CD4-positive, alpha-beta memory T cell (primary cell): ENCODE data around the gene ZNF629. TPM values are rescaled to one million over a fixed set of nuclear protein-coding genes. Genes with fewer than 3 reads are reported as not detected.
"Not testable (repeated sequence)": the region's sequence is repeated elsewhere in the genome, so short reads cannot be mapped to it uniquely, and the experiment has no call there.

Experiments used
- CTCF ChIA-PET: fragments of 350-600 bp; sonication (Branson Sonifier 250); formaldehyde crosslinking; loops from one replicate; lab custom pipeline; 2021; ENCODE audit warnings: inconsistent platforms; ENCODE audit not compliant: partially characterized antibody; lab: Charles Lee
- POLR2A ChIA-PET: fragments of 350-600 bp; sonication (Branson Sonifier 250); formaldehyde crosslinking; loops from one replicate; lab custom pipeline; 2021; ENCODE audit not compliant: partially characterized antibody; lab: Charles Lee
- DNase-seq, 5 donors: peaks; one replicate each; pipeline versions ENCODE4 v3.0.0 to v3.0.0-alpha.2; 2020 to 2022; ENCODE audit warnings: mixed read lengths in 1 of 5
- H3K27ac ChIP-seq: one replicate; pipeline ENCODE4 v1.7.0; 2013; ENCODE audit warnings: low read depth, low read length
- H3K27me3 ChIP-seq: 2 replicates; pipeline ENCODE4 v1.7.0; 2013; ENCODE audit warnings: mild to moderate bottlenecking, low read length, moderate library complexity; ENCODE audit not compliant: insufficient read depth
- H3K36me3 ChIP-seq: 2 replicates; pipeline ENCODE4 v1.7.0; 2013; ENCODE audit warnings: mild to moderate bottlenecking, low read length, moderate library complexity; ENCODE audit not compliant: insufficient read depth
- H3K4me1 ChIP-seq: 2 replicates; pipeline ENCODE4 v1.7.0; 2013; ENCODE audit warnings: mild to moderate bottlenecking, low read length, moderate library complexity; ENCODE audit not compliant: insufficient read depth
- H3K4me3 ChIP-seq, 2 donors: one replicate each; pipeline ENCODE4 v1.7.0; 2013; ENCODE audit warnings: low read length in 2 of 2, mild to moderate bottlenecking in 1 of 2
- H3K9me3 ChIP-seq, 2 donors: one replicate each; pipeline ENCODE4 v1.7.0; 2013; ENCODE audit warnings: low read length in 2 of 2, control low read depth in 1 of 2; ENCODE audit not compliant: control insufficient read depth in 1 of 2
- H3K27ac Mint-ChIP-seq, 7 donors: one replicate each; pipeline ENCODE4 v1.8.0; 2020 to 2021; ENCODE audit warnings: mixed read lengths in 7 of 7, mild to moderate bottlenecking in 6 of 7, inconsistent platforms in 3 of 7, moderate library complexity in 3 of 7
- H3K27me3 Mint-ChIP-seq, 2 donors: one replicate each; pipeline ENCODE4 v1.8.0; 2020 to 2021; ENCODE audit warnings: mixed read lengths in 2 of 2
- H3K36me3 Mint-ChIP-seq, 2 donors: one replicate each; pipeline ENCODE4 v1.8.0; 2020 to 2021; ENCODE audit warnings: mixed read lengths in 2 of 2, inconsistent platforms in 1 of 2, mild to moderate bottlenecking in 1 of 2
- H3K4me1 Mint-ChIP-seq, 4 donors: one replicate each; pipeline ENCODE4 v1.8.0; 2020 to 2021; ENCODE audit warnings: mixed read lengths in 4 of 4, mild to moderate bottlenecking in 1 of 4
- H3K4me3 Mint-ChIP-seq, 8 donors: one replicate each; pipeline ENCODE4 v1.8.0; 2020 to 2021; ENCODE audit warnings: mixed read lengths in 8 of 8, mild to moderate bottlenecking in 7 of 8, moderate library complexity in 6 of 8, inconsistent platforms in 3 of 8
- H3K9me3 Mint-ChIP-seq, 8 donors: one replicate each; pipeline ENCODE4 v1.8.0; 2020 to 2021; ENCODE audit warnings: mixed read lengths in 8 of 8, mild to moderate bottlenecking in 5 of 8, inconsistent platforms in 3 of 8, moderate library complexity in 1 of 8
- intact Hi-C: fragments of 100-400 bp; cut with micrococcal nuclease; formaldehyde crosslinking; loops from one replicate; pipeline ENCODE4 v1.15.1; 2023
- polyA plus RNA-seq, 2 donors: library from polyadenylated mRNA; unstranded; fragments of 300-500 nt; fragmentation: Illumina TruSeq; gene quantifications; one replicate each; pipeline ENCODE4 v1.2.3, GENCODE V29; 2021
- total RNA-seq, 2 experiments: library from RNA; stranded (reverse); gene quantifications; one replicate each; pipeline ENCODE4 v1.2.3, GENCODE V29; 2021

Gene ZNF629
- total RNA-seq (1 to 10 TPM; 4.7 to 5.4 TPM), polyA plus RNA-seq (under 1 TPM; 0.07 to 0.94 TPM)

GRCh38 chr16:30786936-30787612 is at the start of gene ZNF629:
ZNF629 (minus strand) TSS chr16:30787205; CDS start chr16:30784482, 2,723 bp downstream.
- ChIA-PET POLR2A (interaction anchor here (0.9 to 2.1 kb wide), 3 partner anchors 18 to 88 kb away, joined by 4 to 12 read pairs (median 5); no protein-coding TSS in a partner anchor), CTCF (interaction anchor here (1.1 to 1.5 kb wide), 2 partner anchors 18 to 27 kb away, joined by 3 to 4 read pairs; no protein-coding TSS in a partner anchor)
- Histone ChIP-seq H3K27ac (no peak within 1 kb of the TSS), H3K4me3 (peak within 1 kb of the TSS; percentile 36 to 44), H3K4me1 (peaks cover 10% of the 10 kb centered on the region), H3K9me3 (no peaks in the 10 kb centered on the region), H3K27me3 (peaks cover 5% of the 10 kb centered on the region), H3K36me3 (no peaks in the 10 kb centered on the region)
- Mint-ChIP-seq H3K9me3 (no peaks in the 10 kb centered on the region), H3K4me3 (peak within 1 kb of the TSS; percentile 78 to 85 (median 80)), H3K27me3 (peaks cover 3 to 5% of the 10 kb centered on the region in 2 donors), H3K36me3 (peaks cover 3% of the 10 kb centered on the region in 2 donors), H3K4me1 (peaks cover 5 to 26% (median 17%) of the 10 kb centered on the region in 4 donors), H3K27ac (peak within 1 kb of the TSS in 3 of 7 donors; percentile 23 to 70 (median 35))
- intact Hi-C loops = loop anchor here (1.0 kb wide), 2 partner anchors 12 to 18 kb away; no protein-coding TSS in a partner anchor
- peak in 1 of 5 donors; percentile 12 for DNase-seq

DNA sequence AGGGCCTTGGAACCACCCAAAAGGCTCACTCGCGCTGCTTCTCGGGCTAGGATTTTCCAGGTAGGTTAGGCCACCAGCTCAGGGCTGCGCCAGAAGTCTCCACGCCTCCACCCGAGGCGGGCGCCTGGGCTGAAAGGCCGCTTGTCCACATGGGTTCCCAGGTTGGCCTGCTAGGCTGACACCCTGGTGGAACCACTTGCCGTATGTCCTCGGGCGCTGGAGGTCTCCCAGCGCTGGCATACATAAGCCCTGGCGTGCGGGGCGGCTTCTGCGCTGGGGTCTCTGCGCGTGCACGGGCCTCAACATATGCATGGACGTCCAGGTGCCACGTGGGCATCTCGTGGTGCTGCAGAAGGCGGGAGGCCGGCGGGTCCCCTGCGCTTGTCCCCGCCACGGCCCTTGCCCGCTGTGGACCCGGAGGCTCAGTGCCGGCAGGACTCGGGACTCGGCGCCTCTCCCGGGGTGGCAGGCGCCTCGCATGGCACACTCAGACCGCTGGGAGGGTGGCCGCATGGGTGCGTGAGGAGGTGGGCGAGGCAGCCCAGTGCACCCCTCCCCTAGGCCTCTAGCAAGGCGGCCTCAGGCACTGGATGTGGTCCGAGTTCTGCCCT is 47.2 kb upstream of the ZNF629 start:
- H3K27me3 ChIP-seq = no peaks in the 10 kb centered on the region
- Mint-ChIP-seq H3K36me3 (no peaks in the 10 kb centered on the region), H3K9me3 (no peaks in the 10 kb centered on the region), H3K27me3 (no peaks in the 10 kb centered on the region), H3K4me1 (no peaks in the 10 kb centered on the region), H3K4me3 (no peak overlapping the region), H3K27ac (no peak overlapping the region)
- H3K9me3 ChIP-seq = no peaks in the 10 kb centered on the region
- no peak for DNase-seq
- POLR2A ChIA-PET = no interaction called here
- H3K27ac ChIP-seq = no peak overlapping the region
- H3K36me3 ChIP-seq = no peaks in the 10 kb centered on the region
- no peak overlapping the region for H3K4me3 ChIP-seq
- intact Hi-C loops = no loop called here
- CTCF ChIA-PET = interaction anchor here (1.4 kb wide), 1 partner anchor 108 kb away, joined by 3 read pairs; no protein-coding TSS in a partner anchor
- H3K4me1 ChIP-seq = no peaks in the 10 kb centered on the region

GRCh38 chr16:30830072-30830417 is 43.0 kb upstream of the ZNF629 start:
- intact Hi-C loops = no loop called here
- Histone ChIP-seq H3K27ac (no peak overlapping the region), H3K4me1 (no peaks in the 10 kb centered on the region), H3K9me3 (no peaks in the 10 kb centered on the region), H3K36me3 (no peaks in the 10 kb centered on the region), H3K4me3 (no peak overlapping the region), H3K27me3 (no peaks in the 10 kb centered on the region)
- no peaks in the 10 kb centered on the region for H3K36me3 Mint-ChIP-seq
- ChIA-PET CTCF (interaction anchor here (0.6 to 1.5 kb wide), 2 partner anchors 16 to 561 kb away, joined by 3 to 4 read pairs; no protein-coding TSS in a partner anchor), POLR2A (no interaction called here)
- H3K4me3 Mint-ChIP-seq = no peak overlapping the region
- no peak overlapping the region for H3K27ac Mint-ChIP-seq
- peaks cover 3 to 10% of the 10 kb centered on the region in 2 donors for H3K27me3 Mint-ChIP-seq
- H3K9me3 Mint-ChIP-seq = no peaks in the 10 kb centered on the region
- DNase-seq = no peak
- H3K4me1 Mint-ChIP-seq = no peaks in the 10 kb centered on the region

DNA sequence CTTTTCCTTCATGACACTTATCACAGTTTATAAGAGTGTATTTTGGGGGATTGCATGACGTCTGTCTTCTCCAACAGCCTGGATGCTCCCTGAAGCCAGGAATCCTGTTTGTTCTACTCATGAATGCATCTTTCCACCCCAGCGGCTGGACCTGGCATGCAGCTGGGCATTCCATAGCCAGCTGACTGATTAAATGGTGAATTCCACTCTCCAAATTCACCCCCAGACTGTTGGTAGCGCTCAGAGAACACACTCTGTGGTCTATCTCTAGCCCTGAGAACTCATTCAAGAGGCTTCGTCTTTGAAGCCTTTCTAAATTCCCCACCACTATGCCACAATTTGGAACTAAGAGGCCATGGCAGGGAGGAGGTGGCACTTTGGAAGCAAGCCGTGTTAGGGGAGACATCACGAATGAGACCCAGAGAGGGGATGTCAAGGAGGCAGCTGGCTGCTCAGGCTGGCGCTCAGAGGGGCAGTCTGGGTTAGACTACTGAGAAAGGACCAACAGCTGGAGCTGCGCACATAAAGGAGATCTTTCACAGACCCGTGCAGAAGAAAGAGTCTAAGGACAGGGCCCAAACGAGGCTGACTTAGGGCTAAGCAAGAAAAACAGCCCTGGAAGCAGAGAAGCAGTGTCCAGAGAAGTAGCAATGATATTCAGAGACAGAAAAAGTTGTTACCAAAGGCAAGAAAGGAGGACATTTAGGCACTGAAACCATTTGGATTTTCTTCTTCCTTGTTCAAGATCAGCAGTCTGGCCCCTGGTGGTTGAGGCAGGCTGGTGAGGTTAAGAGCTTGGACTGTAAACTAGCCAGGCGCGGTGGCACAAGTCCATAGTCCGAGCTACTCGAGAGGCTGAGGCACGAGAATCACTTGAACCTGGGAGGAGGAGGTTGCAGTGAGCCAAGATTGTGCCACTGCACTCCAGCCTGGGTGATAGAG is 42.4 kb upstream of the ZNF629 start:
- no peaks in the 10 kb centered on the region for H3K4me1 Mint-ChIP-seq
- H3K9me3 ChIP-seq = no peaks in the 10 kb centered on the region
- H3K4me1 ChIP-seq = no peaks in the 10 kb centered on the region
- H3K4me3 ChIP-seq = no peak overlapping the region
- no peak overlapping the region for H3K4me3 Mint-ChIP-seq
- no peaks in the 10 kb centered on the region for H3K36me3 ChIP-seq
- peaks cover 3 to 10% of the 10 kb centered on the region in 2 donors for H3K27me3 Mint-ChIP-seq
- H3K27ac Mint-ChIP-seq = no peak overlapping the region
- POLR2A ChIA-PET = no interaction called here
- H3K36me3 Mint-ChIP-seq = no peaks in the 10 kb centered on the region
- CTCF ChIA-PET = interaction anchor here (0.6 kb wide), 1 partner anchor 561 kb away, joined by 3 read pairs; no protein-coding TSS in a partner anchor
- no peak for DNase-seq
- H3K27ac ChIP-seq = no peak overlapping the region
- intact Hi-C loops = no loop called here
- H3K27me3 ChIP-seq = no peaks in the 10 kb centered on the region
- no peaks in the 10 kb centered on the region for H3K9me3 Mint-ChIP-seq

- no peak overlapping the region for H3K27ac Mint-ChIP-seq
- Histone ChIP-seq H3K4me3 (no peak overlapping the region), H3K36me3 (no peaks in the 10 kb centered on the region), H3K27ac (no peak overlapping the region), H3K9me3 (no peaks in the 10 kb centered on the region), H3K27me3 (no peaks in the 10 kb centered on the region), H3K4me1 (no peaks in the 10 kb centered on the region)
- no peaks in the 10 kb centered on the region for H3K9me3 Mint-ChIP-seq
- DNase-seq = no peak
- peaks cover 3 to 6% of the 10 kb centered on the region in 2 donors for H3K27me3 Mint-ChIP-seq
- POLR2A ChIA-PET = no interaction called here
- no peaks in the 10 kb centered on the region for H3K36me3 Mint-ChIP-seq
- intact Hi-C loops = no loop called here
- no peak overlapping the region for H3K4me3 Mint-ChIP-seq
- CTCF ChIA-PET = no interaction called here
- H3K4me1 Mint-ChIP-seq = no peaks in the 10 kb centered on the region
These were observed 34.9 kb upstream of the ZNF629 start for GRCh38 chr16:30821891-30822290.

DNA sequence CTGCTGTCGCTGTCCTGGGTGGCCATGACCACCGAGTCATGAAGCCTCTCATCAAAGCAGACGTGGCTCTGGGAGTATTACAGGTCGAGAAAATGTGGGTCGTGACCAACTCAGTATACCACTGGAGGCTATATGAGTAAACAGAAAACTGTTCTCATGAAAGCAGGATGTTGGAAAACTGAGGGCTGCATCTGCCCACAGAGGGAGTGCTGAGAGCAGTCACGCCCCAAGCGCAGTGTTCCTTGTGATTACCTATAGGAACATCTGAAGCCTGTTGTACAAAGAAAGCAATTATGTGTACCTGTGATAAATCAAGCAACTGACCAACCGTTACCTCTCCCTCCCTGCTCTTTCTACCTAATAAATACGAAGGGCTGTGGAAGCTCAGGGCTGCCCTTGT is 34.4 kb upstream of the ZNF629 start:
- DNase-seq, intact Hi-C loops, H3K36me3 Mint-ChIP-seq, CTCF ChIA-PET, H3K9me3 Mint-ChIP-seq, H3K27me3 ChIP-seq, H3K4me1 Mint-ChIP-seq, H3K27me3 Mint-ChIP-seq, H3K4me1 ChIP-seq, H3K4me3 Mint-ChIP-seq, H3K9me3 ChIP-seq, H3K4me3 ChIP-seq, H3K27ac ChIP-seq, POLR2A ChIA-PET, H3K27ac Mint-ChIP-seq, H3K36me3 ChIP-seq: not testable (repeated sequence)
